HG03457 (cell line): ENCODE results near the gene NPR1.
"Not testable (repeated sequence)": the region's sequence is repeated elsewhere in the genome, so short reads cannot be mapped to it uniquely, and the experiment has no call there.

Experiments used
- ATAC-seq: cut with Tn5 transposase; IDR thresholded peaks from one replicate; pipeline ENCODE4 v1.9.1; 2021; ENCODE audit warnings: moderate number of reproducible peaks; ENCODE audit not compliant: unreplicated experiment

NPR1 gene

DNA sequence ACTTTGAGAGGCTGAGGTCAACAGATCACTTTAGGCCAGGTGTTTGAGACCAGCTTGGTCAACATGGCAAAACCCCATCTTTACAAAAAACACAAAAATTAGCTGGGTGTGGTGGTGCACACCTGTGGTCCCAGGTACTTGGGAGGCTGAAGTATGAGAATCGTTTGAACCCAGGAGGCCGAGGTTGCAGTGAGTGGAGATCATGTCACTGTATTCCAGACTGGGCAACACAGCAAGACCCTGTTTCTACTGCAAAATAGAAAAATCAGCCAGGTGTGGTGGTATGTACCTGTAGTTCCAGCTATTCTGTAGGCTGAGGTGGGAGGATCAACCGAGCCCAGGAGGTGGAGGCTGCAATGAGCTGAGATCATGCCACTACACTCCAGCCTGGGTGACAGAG is 45.2 kb downstream of the NPR1 start:
- no peak for ATAC-seq

DNA sequence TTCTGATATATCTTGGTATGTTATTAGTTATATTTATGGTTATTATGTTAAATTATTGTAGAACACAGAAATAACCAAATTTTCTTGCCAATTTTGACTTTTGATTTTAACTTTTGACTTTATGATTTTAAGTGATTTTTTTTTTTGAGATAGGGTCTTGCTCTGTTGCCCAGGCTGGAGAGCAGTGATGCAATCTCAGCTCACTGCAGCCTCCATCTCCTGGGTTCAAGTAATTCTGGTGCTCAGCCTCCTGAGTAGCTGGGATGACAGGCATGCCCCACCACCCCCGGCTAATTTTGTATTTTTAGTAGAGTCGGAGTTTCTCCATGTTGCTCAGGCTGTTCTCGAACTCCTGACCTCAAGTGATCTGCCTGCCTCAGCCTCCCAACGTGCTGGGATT is 46.1 kb downstream of the NPR1 start:
- not testable (repeated sequence) for ATAC-seq

DNA sequence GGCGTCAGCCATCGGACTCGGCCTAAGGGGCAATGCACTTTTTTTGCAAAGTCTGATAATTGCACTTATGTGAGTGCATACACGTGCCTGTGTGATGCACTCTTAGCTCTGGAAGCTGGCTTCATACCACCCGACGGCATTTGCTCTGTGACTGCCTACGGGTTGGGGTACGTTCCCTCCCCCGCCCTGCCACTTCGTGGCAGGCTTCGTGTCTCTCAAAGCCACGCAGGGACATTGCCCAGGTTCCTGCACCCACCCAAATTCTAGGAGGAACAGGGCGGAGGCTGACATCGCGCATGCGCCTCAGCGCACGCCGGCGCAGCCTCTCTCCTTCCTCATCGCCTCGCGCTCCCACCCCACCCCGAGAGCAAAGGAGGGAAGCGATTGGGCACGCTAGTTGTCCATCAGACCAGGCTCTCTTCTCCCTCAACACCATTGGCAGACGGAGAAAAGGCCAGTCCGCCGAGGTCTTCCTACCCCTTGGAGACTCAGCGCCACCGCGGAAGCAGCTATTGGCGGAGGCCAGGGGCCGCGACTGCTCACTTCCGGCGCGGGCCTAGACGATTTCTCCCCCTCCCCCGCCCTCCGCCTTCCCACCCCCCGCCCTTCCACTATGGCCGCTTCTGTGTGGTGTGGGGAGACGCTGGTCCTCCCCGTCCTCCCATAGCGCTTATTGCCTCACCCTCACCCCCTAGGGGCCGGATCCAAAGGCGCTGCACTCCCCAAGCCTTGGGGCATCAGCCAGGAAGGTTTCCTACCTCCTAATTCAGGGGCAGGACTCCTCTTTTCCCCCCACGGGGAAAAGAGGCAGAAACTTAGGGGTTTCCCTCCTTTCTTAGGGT is 49.2 kb downstream of the NPR1 start, which contains the start of gene INTS3:
TSS of gene INTS3 (plus strand) at position 588 of the 842 bp plus-strand sequence. CDS start 585 bp downstream, outside the sequence.
- peak; percentile 91 for ATAC-seq

DNA sequence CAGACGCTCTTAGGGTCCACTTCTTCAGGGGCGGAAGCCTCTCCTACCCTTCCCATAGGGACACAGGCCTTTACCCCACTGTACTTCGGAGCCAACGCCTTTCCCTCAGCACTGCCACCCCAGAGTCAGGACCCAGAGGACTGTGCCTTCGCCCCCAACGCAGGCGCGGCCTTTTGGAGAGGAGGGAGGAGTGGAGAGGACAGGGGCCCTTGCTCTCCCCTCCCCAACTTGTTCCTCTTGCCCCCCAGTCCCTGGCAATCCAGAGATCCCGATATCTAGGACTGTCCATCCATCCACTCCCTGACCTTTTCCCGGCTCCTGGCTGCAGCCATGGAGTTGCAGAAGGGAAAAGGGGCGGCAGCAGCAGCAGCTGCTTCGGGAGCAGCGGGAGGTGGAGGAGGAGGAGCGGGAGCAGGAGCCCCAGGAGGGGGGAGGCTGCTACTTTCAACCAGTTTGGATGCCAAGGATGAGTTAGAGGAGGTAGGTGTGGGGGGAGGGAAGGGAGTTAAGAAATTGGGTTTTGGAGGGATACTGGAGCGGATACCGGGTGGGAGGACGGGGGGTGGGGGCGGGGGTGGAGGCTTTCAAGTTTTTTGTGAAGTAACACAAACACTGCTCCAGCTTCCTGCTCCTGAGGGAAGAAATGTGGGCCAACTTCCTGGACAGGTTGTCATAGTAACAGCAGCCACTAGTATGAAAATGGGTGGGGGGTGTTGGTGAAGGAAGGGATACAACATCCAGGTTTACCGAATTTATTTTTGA is 50.0 kb downstream of the NPR1 start:
- ATAC-seq, result peak; percentile 6

DNA sequence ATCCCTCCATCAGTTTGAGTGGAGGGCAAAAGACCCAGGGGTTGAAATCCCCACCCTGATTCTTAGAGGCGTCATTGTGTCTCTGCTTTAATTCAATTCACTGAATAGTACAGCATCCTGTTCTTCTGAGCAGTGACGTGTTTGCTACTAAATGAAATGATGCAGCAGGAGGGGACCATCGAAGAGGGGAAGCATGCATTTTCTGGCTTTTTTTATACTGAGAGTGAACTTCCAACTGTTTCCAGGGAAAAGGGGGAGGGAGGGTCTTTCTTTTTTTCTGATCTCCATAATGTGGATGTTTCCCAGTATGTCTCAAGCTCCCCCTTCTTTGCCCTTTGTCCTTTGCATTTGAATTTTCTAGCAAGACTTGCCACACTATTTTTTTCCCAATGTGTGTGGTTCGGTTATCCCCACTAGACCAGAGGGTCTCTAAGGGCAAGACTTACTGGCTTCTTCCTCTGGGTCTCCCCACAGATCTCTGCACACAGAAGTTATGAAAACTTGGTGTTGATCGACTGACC is 52.0 kb downstream of the NPR1 start:
- no peak for ATAC-seq

DNA sequence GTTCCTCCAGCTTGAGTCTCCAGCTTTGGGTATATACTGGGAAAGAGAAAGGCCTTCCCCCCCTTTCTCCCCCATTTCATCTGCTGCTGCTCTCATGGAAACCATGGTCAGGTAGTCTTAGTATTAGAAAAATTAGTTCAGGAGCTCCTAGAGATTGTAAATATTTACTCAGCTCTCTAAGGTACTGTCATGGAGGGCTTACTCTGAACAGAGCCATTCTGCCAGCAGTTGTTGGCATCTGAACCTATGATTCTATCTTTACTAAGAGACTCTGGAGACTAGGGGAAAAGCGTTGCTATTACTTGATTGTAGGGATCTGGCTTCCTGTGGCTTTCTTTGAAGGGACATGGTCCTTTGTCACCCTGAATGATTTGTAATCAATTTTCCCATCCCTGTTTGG is 55.5 kb downstream of the NPR1 start:
- ATAC-seq, result no peak

DNA sequence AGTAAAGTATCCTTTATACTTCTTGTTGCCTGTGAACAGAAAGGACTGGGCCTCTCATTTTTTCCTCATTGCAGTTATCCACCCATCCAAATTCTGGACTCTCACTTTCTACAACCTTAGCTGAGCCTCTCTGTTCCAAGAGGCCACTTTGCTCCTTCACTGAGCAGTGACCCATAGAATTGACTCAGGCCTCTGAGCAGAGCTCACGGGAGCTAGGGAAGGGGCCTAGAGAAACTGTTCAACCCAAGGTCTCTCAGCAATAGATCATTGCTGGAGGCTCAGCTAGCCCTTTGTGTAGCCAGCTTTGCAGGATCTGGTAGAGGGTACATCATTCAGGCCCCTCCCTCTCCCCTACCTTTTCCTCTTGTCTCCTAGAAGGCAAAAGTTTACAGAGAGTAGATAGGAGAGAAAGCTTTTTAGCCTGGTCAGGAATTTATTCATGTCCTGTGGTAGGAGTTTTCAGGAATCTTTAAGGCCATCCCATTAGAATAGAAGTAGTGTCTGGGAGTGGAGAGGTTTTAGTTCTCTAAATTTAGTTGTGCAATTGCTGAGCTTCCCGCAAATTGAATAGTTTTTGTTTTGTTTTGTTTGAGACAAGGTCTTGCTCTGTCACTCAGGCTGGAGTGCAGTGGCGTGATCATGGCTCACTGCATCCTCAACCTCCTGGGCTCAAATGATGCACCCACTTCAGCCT is 56.1 kb downstream of the NPR1 start:
- no peak for ATAC-seq

DNA sequence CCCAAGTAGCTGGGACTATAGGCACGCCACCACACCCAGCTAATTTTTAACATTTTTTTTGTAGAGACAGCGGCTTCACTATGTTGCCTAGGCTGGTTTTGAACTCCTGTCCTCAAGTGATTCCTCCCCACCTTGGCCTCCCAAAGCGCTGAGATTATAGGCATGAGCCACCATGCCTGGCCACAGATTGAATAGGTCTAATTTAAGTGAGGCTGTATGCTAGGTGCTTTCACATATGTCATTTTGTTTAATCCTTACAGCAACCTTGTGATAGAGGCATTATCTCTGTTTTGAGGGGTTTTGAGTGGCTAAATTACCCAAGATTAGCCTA is 56.6 kb downstream of the NPR1 start:
- no peak for ATAC-seq

DNA sequence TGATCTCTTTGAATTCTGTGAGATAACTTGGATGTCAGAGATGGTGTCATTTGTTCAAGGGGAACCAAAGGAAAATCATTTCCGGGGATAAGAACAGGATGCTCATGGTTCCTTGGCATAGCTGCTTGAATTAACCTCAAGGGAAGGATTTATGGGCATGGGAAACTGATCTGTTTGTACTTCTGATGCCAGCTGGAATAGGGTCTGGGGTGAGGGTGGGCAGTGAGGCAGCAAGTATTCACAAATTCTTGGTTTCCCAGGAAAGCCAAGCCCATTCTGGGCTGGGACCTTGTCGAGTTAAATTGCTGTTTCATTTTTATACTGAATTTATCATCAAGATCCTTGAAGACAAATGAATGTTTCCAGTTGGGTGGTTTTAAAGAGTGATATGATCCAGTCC is 63.5 kb downstream of the NPR1 start:
- ATAC-seq, result no peak

DNA sequence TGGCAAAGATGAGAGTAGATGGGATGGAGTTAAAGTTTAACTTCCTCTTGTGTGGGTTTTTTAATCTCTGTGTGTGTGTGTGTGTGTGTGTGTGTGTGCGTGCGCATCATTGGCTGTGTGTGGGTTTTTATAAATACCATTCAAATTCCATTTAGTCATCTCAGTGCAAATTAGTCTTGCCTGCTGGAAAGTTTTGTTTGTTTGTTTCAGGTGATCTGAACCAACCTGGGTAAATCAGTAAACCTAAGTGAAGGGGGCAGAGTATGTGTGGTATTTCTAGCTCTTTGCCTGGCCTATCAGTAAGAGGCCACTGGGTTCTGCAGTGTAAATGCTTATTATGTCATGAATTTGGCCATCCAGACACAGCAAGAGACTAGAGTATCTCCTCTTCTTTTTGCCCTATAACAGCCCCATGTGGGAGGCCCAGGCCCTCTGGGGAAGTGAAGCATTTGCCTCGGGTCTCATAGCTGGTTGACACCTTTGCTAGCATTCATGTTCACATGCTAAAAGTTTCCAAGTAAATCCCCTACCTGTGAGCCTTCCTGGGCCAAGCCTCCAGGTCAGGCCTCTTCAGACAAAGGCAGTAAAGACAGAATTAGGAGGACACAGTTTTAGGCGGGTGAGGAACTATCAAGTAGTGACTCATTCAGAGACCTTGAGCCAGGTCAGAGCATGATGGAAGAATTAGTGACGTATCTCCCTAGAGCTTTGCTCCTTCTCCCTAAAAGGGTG is 64.1 kb downstream of the NPR1 start:
- peak; percentile 44 for ATAC-seq
